Cardiac muscle cell (in vitro differentiated cells and primary cell): ENCODE data around the gene FSTL4. TPM values are rescaled to one million over a fixed set of nuclear protein-coding genes. Genes with fewer than 3 reads are reported as not detected.
A peak's percentile ranks its signal among the peaks of the same experiment; 100 is the strongest.
"Not testable (repeated sequence)": the region's sequence is repeated elsewhere in the genome, so short reads cannot be mapped to it uniquely, and the experiment has no call there.

Experiments
- DNase-seq, 2 donors: peaks; one replicate each; pipeline versions ENCODE4 v3.0.0 to v3.0.0-alpha.2; 2010 to 2017; ENCODE audit warnings: low read depth in 1 of 2, low spot score in 1 of 2
- H3K27ac ChIP-seq: fragments of 200-600 bp; sonication (generic); 2 replicates; pipeline ENCODE4 v1.5.1; 2016
- H3K27me3 ChIP-seq: fragments of 200-600 bp; sonication (generic); 2 replicates; pipeline ENCODE4 v1.6.0; 2016; ENCODE audit warnings: control low read depth
- H3K36me3 ChIP-seq: fragments of 200-600 bp; sonication (generic); 2 replicates; pipeline ENCODE4 v1.5.1; 2016; ENCODE audit warnings: control low read depth
- H3K4me1 ChIP-seq: fragments of 200-600 bp; sonication (generic); 2 replicates; pipeline ENCODE4 v1.8.1; 2017; ENCODE audit warnings: low read depth, mild to moderate bottlenecking, mixed run types
- H3K4me3 ChIP-seq: fragments of 200-600 bp; sonication (generic); 2 replicates; pipeline ENCODE4 v1.5.1; 2016; ENCODE audit warnings: mild to moderate bottlenecking
- H3K9me3 ChIP-seq: fragments of 200-600 bp; sonication (generic); 2 replicates; pipeline ENCODE4 v1.5.1; 2017; ENCODE audit warnings: low read depth, mild to moderate bottlenecking, control low read depth
- polyA plus RNA-seq: library from polyadenylated mRNA; unstranded; fragments of >200 nt; fragmentation: Nextera tagmentation; extraction: Ambion mirVana; gene quantifications from 2 replicates; pipeline ENCODE4 v1.2.1, GENCODE V29; 2016
- total RNA-seq: library from RNA; depleted of rRNA; stranded (reverse); fragments of >200 nt; gene quantifications from 2 replicates; pipeline ENCODE4 v1.2.3, GENCODE V29; 2016
- TF ChIP-seq, protein P1 (sequence below): IDR thresholded peaks from 2 replicates; pipeline ENCODE4 v1.5.1; 2012; ENCODE audit warnings: low read depth, mild to moderate bottlenecking, low read length

Gene FSTL4
- total and polyA plus RNA-seq, 2 experiments from 2014 or later = 0.06 TPM; not detected in 1

DNA sequence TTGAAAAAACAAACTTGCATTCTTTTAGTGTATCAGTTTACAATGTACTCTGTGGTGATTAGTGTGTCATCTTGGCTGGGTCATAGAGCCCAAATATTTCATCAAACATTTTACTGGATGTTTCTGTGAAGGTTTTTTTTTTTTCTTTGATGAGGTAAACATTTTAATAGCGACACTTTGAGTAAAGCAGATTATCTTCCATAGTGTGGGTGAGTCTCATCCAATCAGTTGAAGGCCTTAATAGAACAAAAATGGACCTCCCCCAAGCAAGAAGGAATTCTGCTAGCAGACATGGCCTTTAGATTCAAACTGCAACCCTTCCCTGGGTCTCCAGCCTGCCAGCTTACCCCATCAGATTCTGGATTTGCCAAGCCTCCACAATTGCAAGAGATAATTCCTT is 72.5 kb downstream of the FSTL4 start:
- no peak overlapping the region for H3K4me3 ChIP-seq
- no peaks in the 10 kb centered on the region for H3K36me3 ChIP-seq
- DNase-seq = no peak
- H3K4me1 ChIP-seq = no peaks in the 10 kb centered on the region
- peaks cover 7% of the 10 kb centered on the region for H3K27me3 ChIP-seq
- TF ChIP-seq, protein P1, sequence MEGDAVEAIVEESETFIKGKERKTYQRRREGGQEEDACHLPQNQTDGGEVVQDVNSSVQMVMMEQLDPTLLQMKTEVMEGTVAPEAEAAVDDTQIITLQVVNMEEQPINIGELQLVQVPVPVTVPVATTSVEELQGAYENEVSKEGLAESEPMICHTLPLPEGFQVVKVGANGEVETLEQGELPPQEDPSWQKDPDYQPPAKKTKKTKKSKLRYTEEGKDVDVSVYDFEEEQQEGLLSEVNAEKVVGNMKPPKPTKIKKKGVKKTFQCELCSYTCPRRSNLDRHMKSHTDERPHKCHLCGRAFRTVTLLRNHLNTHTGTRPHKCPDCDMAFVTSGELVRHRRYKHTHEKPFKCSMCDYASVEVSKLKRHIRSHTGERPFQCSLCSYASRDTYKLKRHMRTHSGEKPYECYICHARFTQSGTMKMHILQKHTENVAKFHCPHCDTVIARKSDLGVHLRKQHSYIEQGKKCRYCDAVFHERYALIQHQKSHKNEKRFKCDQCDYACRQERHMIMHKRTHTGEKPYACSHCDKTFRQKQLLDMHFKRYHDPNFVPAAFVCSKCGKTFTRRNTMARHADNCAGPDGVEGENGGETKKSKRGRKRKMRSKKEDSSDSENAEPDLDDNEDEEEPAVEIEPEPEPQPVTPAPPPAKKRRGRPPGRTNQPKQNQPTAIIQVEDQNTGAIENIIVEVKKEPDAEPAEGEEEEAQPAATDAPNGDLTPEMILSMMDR = no peak
- H3K9me3 ChIP-seq = no peaks in the 10 kb centered on the region
- H3K27ac ChIP-seq = no peak overlapping the region

DNA sequence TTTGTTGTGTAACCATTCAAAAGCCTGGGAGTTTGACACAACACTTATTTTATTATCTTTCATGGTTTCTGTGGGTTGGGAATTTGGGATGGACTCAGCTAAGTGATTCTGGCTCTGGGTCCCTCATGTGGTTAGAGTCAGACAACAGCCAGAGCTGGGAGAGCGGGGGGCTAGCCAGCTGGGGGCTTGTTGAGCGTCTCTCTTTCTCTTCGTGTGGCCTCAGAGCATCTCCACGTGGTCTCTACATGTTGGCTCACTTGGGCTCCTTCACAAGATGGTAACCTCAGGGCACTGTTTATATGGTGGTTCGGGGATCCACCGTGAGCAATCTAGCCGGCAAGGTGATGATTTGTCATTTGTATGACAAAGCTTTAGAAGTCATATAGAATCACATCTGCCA is 73.6 kb downstream of the FSTL4 start:
- no peak overlapping the region for H3K4me3 ChIP-seq
- TF ChIP-seq, protein P1 = no peak
- no peak overlapping the region for H3K27ac ChIP-seq
- no peak for DNase-seq
- no peaks in the 10 kb centered on the region for H3K4me1 ChIP-seq
- no peaks in the 10 kb centered on the region for H3K9me3 ChIP-seq
- peaks cover 7% of the 10 kb centered on the region for H3K27me3 ChIP-seq
- no peaks in the 10 kb centered on the region for H3K36me3 ChIP-seq

DNA sequence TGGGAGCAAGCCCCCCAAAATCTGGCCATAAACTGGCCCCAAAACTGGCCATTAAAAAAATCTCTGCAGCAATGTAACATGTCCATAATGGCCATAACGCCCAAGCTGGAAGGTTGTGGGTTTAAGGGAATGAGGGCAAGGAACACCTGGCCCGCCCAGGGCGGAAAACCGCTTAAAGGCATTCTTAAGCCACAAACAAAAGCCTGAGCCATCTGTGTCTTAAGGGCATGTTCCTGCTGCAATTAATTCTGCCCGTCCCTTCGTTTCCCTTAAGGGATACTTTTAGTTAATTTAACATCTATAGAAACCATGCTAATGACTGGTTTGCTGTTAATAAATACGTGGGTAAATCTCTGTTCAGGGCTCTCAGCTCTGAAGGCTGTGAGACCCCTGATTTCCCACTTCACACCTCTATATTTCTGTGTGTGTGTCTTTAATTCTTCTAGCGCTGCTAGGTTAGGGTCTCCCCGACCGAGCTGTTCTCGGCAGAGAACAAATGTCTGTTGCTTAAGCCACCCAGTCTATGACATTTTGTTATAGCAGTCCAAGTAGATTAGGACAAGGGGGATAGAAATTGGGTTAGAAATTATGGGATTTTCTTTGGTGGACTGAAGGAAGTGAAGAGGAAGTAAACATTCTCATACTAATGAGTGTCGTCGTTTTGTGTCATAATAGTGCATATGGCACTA is 77.0 kb downstream of the FSTL4 start:
- DNase-seq, H3K4me3 ChIP-seq, H3K9me3 ChIP-seq, H3K27me3 ChIP-seq, H3K4me1 ChIP-seq, H3K27ac ChIP-seq, H3K36me3 ChIP-seq: not testable (repeated sequence)

DNA sequence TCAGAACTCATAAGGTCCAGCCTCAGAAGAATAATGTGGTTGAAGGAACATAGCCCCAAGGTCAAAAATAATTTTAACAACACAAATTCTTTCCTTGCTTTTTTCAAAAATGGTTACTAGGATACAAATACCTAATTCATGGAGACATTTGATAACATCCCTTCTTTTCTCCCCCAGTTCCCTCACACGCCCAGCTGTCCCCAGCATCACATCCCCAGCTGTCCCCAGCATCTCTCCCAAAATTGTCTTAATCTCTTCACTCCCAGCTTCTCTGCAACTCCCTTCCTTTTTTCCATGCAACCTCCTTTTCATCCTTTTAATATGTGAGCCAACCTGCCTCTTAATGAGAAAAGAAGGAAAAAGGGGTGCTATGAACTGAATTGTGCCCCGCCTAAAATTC is 77.8 kb downstream of the FSTL4 start:
- H3K9me3 ChIP-seq = no peaks in the 10 kb centered on the region
- H3K36me3 ChIP-seq = no peaks in the 10 kb centered on the region
- H3K4me1 ChIP-seq = no peaks in the 10 kb centered on the region
- no peak overlapping the region for H3K4me3 ChIP-seq
- TF ChIP-seq, protein P1 = no peak
- no peak overlapping the region for H3K27ac ChIP-seq
- H3K27me3 ChIP-seq = peaks cover 4% of the 10 kb centered on the region
- no peak for DNase-seq

DNA sequence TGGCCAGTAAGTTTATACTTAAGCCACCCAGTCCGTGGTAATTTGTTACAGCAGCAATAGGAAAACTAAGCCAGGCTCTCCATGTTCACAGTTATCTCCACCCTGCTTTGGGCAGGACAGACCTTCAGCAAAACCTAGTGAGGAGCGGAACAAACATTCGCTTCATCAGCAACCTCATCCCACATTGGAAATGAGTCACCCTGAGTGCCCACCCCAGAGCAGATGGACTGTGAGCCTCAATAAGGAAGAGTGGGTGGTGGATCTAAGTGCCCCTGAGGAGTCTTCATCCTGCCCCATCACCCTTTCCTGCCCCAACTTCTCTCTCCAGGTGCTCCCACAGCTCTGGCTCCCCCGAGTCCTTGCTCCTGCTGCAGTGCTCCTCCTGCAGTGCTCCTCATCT is 78.8 kb downstream of the FSTL4 start:
- no peak for DNase-seq
- Histone ChIP-seq H3K9me3 (no peaks in the 10 kb centered on the region), H3K4me3 (no peak overlapping the region), H3K27me3 (peaks cover 4% of the 10 kb centered on the region), H3K27ac (no peak overlapping the region), H3K36me3 (no peaks in the 10 kb centered on the region), H3K4me1 (no peaks in the 10 kb centered on the region)
- TF ChIP-seq, protein P1 = no peak

DNA sequence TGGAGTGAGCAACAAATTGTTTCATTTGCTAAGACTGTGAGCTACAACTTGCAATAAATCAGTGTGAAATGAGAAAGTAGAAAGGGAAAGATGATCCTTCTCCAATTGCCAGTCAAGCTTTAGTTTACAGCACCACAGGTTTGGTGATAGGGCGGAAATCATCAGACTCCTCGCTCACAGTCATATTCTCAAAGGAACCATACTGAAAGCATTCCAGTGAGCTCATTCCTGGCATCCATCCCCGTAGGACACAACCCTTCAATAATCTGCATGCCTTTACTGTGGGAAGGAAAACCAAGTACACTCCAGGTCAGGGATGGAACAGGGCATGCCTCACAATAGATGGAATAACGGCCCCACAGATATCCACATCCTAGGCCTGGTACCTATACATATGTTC is 80.7 kb downstream of the FSTL4 start:
- H3K36me3 ChIP-seq = no peaks in the 10 kb centered on the region
- TF ChIP-seq, protein P1 = no peak
- peak in 1 of 2 donors; percentile 33 for DNase-seq
- no peaks in the 10 kb centered on the region for H3K27me3 ChIP-seq
- no peaks in the 10 kb centered on the region for H3K4me1 ChIP-seq
- no peak overlapping the region for H3K27ac ChIP-seq
- H3K9me3 ChIP-seq = no peaks in the 10 kb centered on the region
- no peak overlapping the region for H3K4me3 ChIP-seq
